Activated CD8-positive, alpha-beta memory T cell treated with anti-CD3 and anti-CD28 coated beads for 4 hours (primary cell): ENCODE results near the gene ARHGEF28.

Experiments used
- DNase-seq, 2 donors: peaks; one replicate each; pipeline ENCODE4 v3.0.0-alpha.2; 2020; ENCODE audit warnings: low read depth in 2 of 2

Gene ARHGEF28

GRCh38 chr5:73740274-73740790 is 114.3 kb downstream of the ARHGEF28 start:
- no peak for DNase-seq

GRCh38 chr5:73743161-73743560 is 117.2 kb downstream of the ARHGEF28 start:
- DNase-seq, result no peak

DNA sequence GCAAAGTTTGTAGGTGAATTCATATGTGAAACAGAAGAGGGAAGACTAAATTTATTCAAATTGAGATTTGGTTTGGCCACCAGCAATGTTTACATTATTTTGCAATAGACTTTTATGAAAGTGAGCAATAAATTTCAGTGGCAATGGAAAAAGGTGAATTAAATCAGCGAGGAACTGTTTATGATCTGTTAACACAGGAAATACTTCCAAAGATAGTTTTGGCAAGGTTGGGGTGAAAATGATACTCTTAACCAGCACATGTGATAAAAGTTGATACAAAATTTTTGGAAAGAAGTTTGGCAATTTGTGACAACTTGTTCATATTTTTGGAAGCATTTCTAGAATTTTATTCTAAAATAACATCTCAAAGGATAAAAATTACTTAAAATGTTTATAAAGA is 119.8 kb downstream of the ARHGEF28 start:
- DNase-seq, result no peak

- DNase-seq, result no peak
These were observed 120.6 kb downstream of the ARHGEF28 start for GRCh38 chr5:73746608-73747007.

DNA sequence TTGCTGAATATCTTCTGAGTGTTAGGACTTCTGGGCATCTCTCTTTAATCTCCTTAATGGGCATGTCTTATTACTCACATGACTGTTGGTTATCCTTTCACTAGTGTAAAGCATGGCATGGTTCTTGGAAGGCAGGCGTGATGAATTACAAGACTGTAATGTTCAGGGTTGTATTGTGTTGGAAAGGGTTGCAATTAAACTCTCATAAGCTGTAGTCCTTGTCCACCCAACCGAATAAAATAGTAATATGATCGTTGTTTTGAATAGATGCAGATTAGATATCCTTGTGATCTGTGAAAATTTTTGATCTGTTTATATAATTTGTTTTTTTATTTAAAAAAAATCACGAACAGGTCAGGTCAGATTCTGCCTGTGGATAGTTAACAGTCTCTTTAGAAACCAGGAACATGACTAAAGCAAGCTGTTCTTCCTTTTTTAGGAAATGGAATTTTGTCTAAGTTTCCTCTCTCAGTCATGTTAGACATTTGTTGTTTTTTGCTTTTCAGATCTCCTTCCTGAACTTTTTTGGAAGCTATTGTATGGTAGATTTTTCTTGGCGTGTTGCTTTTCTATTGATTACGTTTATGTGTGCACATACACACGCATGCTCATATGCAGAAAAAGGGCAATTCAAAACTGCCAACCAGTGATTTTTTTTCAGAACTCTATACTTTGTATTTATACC is 121.8 kb downstream of the ARHGEF28 start:
- DNase-seq, result no peak

GRCh38 chr5:73748510-73749400 is 122.8 kb downstream of the ARHGEF28 start:
- DNase-seq, result no peak

- no peak for DNase-seq
These were observed 123.7 kb downstream of the ARHGEF28 start for GRCh38 chr5:73749485-73750270.

DNA sequence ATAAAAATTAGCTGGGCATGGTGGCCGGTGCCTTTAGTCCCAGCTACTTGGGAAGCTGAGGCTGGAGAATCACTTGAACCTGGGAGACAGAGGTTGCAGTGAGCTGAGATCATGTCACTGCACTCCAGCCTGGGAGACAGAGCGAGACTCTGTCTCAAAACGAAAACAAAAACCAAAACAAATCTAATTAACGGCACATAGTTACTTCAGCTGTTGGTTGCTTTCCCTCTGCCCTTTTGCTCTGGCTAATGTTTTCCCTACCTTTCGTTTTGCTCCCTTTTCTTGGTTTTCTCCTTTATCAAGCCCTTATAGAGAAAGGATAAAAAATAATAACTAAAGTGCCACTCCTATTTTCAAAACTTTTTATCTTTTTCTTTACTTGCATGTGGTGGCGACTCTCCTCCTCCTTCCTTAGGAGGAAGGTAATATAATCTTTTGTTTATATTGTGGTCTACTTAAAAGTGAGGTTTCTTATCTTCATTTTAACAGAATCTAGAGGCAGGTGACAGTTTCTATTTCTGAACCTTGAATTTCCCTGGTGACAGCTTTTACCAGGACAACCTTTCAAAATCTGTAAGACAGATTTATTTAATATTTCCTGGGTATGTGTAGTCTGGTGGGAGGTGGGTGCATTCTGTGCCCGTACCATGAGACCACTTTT is 125.4 kb downstream of the ARHGEF28 start:
- no peak for DNase-seq

DNA sequence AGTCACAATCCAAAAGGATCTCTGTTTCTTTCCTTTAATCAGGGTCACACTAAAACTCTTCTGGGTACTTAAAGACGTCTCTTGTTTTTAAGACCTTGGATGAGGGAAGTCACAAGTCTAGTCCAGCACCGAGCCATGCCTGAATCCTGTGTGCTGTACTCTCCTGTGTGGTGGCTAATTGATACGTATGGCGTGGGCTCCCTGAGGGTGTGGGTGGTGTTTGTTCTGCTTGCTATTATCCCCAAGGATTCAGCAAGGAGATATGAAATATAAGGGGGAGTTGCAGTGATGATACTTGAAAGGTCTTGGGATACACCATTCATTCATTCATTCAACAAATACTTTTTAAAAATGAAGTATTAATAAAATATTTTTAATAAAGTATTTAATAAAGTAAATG is 128.3 kb downstream of the ARHGEF28 start:
- no peak for DNase-seq

GRCh38 chr5:73757416-73757815 is 131.4 kb downstream of the ARHGEF28 start:
- no peak for DNase-seq

GRCh38 chr5:73759771-73760170 is 133.8 kb downstream of the ARHGEF28 start:
- no peak for DNase-seq

DNA sequence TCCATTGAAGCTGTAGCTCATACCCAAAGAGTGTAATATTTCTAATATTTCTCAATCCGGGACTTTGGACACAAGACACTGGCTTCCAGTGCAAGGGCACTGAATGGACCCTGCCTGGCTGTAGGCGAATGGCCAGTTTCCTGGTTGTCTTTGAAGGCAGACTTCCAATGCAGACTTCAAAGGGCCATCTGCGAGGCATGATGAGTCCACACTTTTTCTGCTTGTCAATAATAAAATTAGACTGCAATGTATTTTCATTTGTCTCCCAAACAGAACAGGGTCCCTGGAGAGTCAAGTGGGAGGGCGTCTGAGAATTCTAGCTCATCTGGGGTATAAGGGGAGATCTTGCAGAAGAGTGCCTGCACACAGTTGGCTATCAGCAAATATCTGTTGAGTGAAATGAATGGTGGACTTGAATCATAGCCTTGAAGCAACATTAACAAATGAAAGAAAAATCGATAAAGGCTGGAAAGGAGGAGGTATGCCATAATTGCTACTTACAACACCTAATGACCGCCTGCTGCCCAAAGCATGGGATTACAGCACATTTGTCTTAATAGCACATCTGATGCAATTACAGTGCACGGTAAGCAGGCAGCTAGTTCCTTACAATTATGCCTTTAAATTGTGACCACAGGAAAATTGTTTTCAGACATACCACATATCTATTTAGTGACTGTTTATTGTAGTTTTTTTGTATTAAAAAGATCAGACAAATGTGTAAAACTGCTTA is 137.5 kb downstream of the ARHGEF28 start:
- DNase-seq, result no peak

DNA sequence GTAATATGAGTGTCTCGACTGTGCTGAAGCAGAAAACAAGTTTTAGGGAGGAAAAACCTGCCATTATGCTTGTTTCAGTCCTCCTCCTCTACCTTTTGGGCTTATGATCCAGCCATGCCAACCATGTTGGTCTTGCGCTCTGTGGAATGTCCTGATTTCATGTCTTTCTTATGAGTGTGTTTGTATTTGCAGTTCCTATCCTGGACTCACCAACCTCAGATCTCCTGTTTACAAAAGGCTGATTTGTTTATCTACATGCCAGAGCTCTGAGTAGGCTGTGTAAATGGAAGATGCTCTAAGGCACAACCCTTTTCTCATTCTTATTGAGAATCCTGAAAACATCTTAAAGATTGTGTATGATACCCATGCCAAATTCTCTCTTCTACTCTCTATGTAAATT is 138.6 kb downstream of the ARHGEF28 start:
- DNase-seq, result no peak

- no peak for DNase-seq
These were observed 139.0 kb downstream of the ARHGEF28 start for GRCh38 chr5:73764996-73765395.

- no peak for DNase-seq
These were observed 140.9 kb downstream of the ARHGEF28 start for GRCh38 chr5:73766902-73767301.

DNA sequence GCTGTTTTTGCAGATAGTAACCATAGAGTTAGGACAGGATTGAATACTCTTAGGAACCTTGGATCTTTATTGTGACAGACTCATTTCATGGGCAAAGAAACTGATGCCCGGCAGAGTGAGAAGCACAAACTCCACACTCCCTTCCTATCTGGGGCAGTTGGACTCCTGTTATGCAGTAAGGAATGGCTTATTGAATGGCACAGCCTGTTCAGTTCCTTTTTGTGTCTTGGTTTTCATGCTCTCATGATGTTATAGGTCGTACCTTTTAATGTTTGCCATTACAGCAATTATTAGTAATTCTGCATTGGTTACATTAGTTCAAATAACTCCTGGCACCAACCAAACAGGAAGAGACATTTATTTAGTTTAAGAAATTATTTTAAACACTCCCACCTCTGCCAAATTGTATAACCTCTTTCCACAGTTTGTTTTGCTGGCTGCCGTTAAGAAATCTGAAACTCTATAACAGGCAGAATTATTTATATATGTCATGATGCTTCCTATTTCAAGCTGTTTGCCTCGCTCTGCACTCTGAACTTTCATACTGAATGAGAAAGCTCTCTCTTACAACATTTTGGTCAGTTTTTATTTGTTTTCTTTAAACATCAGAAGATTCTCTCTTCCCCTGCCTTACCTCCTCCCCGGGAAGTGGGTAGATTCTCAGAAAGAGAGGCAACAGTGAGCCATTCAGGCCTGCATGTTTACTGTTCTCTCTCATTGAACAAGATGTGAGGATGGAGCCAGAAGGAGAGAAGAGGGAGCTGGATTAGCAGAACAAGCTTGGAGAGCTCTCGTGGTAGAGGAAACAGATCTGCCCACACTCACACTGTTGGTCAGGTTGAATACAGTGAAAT is 144.4 kb downstream of the ARHGEF28 start:
- no peak for DNase-seq

- no peak for DNase-seq
These were observed 148.9 kb downstream of the ARHGEF28 start for GRCh38 chr5:73774924-73775323.

- DNase-seq, result no peak
These were observed 150.4 kb downstream of the ARHGEF28 start for GRCh38 chr5:73776405-73776804.

DNA sequence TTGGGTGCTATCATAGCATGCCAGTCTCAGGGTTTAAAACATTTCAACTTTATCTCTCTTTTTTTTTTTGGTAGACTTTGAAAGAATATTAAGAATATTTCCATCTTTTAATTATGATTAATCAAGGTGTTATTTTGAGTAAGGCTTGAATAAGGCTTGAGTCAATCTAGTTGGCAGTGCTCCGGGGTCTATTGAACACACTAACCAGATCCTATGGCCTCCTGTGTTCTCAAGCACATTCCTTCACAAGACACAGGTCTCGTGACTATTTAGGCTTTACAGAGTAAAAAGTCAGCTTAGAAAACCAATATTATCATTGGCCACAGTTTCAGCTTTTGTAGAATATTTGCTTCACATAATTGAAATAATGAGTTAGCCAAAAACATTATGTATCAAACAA is 151.2 kb downstream of the ARHGEF28 start:
- DNase-seq, result no peak
